ENCODE measurements around the gene ATAD1.
"Not testable (repeated sequence)": the region's sequence is repeated elsewhere in the genome, so short reads cannot be mapped to it uniquely, and the experiment has no call there.

ATAD1 gene

GRCh38 chr10:87740254-87740655, 77.8 kb downstream of the ATAD1 start:
- TF ChIP-seq CTCF (conservative IDR thresholded peaks at IDR 0.05): no peak
- no peak overlapping the region for H3K27ac ChIP-seq

GRCh38 chr10:87739703-87740102, 78.3 kb downstream of the ATAD1 start:
- no peak for TF ChIP-seq CTCF (conservative IDR thresholded peaks at IDR 0.05)
- H3K27ac ChIP-seq: no peak overlapping the region

- H3K27ac ChIP-seq: not testable (repeated sequence)
These were observed 79.8 kb downstream of the ATAD1 start for GRCh38 chr10:87738253-87738652.

GRCh38 chr10:87734987-87735827, 82.8 kb downstream of the ATAD1 start:
- H3K27ac ChIP-seq: no peak overlapping the region
- TF ChIP-seq CTCF (conservative IDR thresholded peaks at IDR 0.05): peak; percentile 87

- H3K27ac ChIP-seq: no peak overlapping the region
- no peak for TF ChIP-seq CTCF (conservative IDR thresholded peaks at IDR 0.05)
These were observed 84.9 kb downstream of the ATAD1 start for GRCh38 chr10:87733081-87733480.

GRCh38 chr10:87729940-87730339, 88.1 kb downstream of the ATAD1 start:
- H3K27ac ChIP-seq: no peak overlapping the region

GRCh38 chr10:87724789-87725188, 93.2 kb downstream of the ATAD1 start:
- no peak overlapping the region for H3K27ac ChIP-seq
- no peak for TF ChIP-seq CTCF (conservative IDR thresholded peaks at IDR 0.05)

More at GRCh38 chr10:87729940-87730339, 88.1 kb downstream of the ATAD1 start:
- no peak for TF ChIP-seq CTCF (conservative IDR thresholded peaks at IDR 0.05)

- no peak overlapping the region for H3K27ac ChIP-seq
- TF ChIP-seq CTCF (conservative IDR thresholded peaks at IDR 0.05): no peak
These were observed 94.5 kb downstream of the ATAD1 start for GRCh38 chr10:87723500-87723899.

Measured in VCaP (cell line).